LNCaP clone FGC (cell line): ENCODE results near the gene CKMT1A.
"Not testable (repeated sequence)": the region's sequence is repeated elsewhere in the genome, so short reads cannot be mapped to it uniquely, and the experiment has no call there.

Experiments
- DNase-seq: peaks from one replicate; pipeline ENCODE4 v3.0.0-alpha.2; 2011; ENCODE audit warnings: low read depth
- H3K4me3 ChIP-seq: 2 replicates; pipeline ENCODE4 v1.5.1; 2011; ENCODE audit warnings: mild to moderate bottlenecking, low read depth, low read length, control low read depth
- TF ChIP-seq, protein P1 (sequence below): IDR thresholded peaks from 2 replicates; pipeline ENCODE4 v1.5.1; 2012; ENCODE audit warnings: mild to moderate bottlenecking; ENCODE audit not compliant: control insufficient read depth, insufficient read depth; ENCODE audit errors: extremely low read depth

CKMT1A gene

DNA sequence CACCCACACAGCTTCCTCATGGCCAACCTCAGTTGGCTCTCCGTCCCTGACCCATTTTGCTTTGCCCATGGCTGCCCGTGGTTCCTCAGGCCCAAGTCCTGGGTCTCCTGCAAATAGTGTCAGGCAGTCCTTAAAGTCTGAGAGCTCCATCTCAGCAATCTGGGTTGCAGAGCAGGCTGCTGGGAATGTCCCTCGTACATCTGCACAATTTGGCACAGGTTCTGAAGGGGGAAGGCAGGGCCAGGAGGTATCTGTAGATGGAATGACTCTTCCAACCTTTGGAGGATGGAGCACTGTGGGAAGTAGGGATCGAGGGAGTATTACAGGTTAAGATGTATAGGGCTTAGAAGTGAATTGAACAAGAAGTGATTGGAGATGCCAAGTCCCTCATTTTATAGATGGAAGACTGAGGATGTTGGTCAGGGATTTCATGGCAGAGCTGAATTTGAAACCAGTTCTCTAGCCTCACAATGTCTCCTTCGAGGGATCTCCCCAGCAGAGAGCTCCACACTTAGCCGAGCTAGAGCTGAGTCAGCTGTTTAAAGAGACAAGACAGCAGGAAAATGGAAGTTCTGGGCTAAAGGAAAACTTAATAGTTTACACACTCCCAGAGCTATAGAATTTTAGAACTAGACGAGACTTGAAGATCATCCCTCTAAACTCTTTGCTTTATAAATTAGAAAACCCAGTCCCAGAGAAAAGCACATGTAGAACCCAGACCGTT is 9.2 kb downstream of the CKMT1A start:
- H3K4me3 ChIP-seq = no peak overlapping the region
- TF ChIP-seq, protein P1, sequence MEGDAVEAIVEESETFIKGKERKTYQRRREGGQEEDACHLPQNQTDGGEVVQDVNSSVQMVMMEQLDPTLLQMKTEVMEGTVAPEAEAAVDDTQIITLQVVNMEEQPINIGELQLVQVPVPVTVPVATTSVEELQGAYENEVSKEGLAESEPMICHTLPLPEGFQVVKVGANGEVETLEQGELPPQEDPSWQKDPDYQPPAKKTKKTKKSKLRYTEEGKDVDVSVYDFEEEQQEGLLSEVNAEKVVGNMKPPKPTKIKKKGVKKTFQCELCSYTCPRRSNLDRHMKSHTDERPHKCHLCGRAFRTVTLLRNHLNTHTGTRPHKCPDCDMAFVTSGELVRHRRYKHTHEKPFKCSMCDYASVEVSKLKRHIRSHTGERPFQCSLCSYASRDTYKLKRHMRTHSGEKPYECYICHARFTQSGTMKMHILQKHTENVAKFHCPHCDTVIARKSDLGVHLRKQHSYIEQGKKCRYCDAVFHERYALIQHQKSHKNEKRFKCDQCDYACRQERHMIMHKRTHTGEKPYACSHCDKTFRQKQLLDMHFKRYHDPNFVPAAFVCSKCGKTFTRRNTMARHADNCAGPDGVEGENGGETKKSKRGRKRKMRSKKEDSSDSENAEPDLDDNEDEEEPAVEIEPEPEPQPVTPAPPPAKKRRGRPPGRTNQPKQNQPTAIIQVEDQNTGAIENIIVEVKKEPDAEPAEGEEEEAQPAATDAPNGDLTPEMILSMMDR = no peak
- no peak for DNase-seq

DNA sequence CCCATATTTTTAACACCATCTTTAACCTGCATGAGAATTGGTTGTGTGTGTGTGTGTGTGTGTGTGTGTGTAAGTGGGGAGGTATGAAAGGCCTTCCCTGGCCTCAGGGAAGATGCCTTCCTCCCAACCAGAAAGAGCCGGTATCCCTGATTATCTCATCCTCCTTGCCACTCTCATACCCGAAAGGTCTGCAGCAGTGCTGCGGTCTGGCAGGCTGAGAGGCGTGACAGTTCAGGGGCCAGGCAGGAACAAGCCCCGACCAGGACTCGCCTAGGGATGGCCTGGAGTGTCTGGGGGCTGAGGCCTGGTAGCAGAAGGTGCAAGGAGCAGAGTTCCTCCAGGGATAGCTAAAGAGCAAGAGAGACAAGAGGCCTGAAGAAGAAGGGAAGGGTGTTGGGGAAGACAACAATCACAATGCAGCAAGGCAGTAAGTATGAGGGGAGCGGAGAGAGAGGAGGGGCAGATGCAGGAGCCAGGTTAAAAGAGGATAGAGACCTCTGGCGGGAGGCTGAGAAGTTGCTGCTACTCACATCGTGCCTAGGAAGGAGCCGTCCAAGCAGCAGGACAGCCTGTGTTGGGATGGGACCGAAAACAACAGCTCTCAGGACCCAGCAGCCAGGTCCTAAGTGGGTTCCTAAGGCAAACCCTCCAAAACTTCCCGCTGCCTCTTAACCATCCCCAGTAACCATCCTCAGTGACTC is 16.9 kb downstream of the CKMT1A start:
- not testable (repeated sequence) for DNase-seq, H3K4me3 ChIP-seq

DNA sequence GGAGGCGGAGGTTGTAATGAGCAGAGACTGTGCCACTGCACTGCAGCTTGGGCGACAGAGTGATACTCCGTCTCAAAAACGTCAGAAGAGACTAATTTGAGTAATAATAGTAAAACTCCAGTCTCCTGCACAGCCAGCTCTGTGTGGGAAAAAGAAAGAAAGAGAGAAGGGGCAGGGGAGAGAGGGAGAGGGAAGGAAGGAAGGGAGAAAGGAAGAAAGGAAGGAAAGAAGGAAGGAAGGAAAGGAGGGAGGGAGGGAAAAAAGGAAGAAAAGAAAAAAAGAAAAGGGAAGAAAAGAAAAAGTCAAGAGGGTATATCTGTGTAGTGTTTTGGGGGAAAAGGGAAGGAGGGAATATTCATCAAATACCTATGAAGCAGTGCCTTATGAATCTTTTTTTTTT is 29.5 kb downstream of the CKMT1A start:
- TF ChIP-seq, protein P1 = no peak
- no peak for DNase-seq

DNA sequence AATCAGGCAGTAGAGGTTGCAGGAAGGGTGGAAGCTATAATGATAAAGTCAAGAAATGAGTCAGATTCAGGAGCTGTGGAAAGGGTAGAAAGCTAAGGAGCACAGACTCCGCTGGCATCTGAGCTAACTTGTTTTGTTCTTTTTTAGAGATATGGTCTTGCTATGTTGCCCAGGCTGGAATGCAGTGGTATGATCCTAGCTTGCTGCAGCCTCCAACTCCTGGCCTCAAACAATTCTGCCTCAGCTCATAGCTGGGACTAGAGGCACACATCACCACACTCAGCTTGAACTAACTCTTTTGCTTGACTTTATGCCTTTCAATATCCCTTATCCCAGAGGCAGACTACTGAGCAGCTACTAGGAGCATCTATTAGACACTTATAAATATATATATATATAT is 32.6 kb downstream of the CKMT1A start:
- DNase-seq = not testable (repeated sequence)

More for the DNA sequence above, 29.5 kb downstream of the CKMT1A start:
- H3K4me3 ChIP-seq = no peak overlapping the region

DNA sequence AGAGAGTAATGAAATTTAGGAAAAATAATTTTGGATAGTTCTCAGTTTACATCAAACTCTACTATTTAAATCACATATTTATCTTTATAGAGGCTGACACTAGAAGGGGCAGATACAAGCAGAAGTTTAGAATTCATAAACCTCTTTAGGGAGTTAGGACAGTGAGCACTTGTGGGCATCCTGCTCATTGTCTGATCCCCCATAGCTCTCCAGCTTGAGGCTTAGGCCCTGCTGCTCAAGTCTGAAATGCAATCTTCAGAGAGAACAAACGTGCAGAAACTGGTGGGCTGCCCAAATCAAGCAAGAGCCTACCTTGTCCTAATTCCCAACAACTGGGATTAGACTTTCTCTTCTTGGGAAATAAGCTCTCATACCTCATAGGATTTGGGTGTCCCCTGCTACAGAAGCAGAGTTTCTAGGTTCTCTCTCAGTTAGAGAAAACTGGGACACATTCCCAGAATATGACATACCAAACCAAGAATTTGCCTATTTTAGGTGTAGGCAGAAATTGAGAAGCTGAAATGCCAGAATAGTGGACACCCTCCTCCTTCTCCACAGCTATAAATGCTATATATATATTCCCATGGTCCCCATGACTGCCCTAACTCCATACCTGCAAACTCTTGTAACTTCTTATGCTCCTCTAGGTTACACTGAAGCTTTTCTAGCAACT is 34.5 kb downstream of the CKMT1A start:
- DNase-seq, H3K4me3 ChIP-seq: not testable (repeated sequence)

More for the DNA sequence above, 32.6 kb downstream of the CKMT1A start:
- not testable (repeated sequence) for H3K4me3 ChIP-seq

DNA sequence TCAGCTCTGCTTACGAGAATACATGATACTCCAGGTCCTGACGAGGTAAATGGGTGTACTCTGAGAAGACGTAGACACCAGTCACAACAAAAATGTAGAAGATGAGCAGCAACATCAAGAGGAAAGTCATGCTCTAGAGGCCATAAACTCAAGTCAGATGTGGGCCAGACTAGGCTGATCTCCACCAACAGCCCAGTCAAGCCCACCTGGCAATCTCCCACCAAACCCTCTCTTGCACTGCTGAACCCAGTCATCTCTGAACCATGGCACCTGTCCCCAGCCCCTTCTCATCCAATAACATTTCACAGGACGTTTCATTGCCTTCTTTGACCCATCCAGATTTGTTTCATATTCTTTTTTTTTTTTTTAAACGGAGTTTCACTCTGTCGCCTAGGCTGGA is 41.8 kb downstream of the CKMT1A start:
- TF ChIP-seq, protein P1 = no peak
- DNase-seq = no peak
- H3K4me3 ChIP-seq = no peak overlapping the region

DNA sequence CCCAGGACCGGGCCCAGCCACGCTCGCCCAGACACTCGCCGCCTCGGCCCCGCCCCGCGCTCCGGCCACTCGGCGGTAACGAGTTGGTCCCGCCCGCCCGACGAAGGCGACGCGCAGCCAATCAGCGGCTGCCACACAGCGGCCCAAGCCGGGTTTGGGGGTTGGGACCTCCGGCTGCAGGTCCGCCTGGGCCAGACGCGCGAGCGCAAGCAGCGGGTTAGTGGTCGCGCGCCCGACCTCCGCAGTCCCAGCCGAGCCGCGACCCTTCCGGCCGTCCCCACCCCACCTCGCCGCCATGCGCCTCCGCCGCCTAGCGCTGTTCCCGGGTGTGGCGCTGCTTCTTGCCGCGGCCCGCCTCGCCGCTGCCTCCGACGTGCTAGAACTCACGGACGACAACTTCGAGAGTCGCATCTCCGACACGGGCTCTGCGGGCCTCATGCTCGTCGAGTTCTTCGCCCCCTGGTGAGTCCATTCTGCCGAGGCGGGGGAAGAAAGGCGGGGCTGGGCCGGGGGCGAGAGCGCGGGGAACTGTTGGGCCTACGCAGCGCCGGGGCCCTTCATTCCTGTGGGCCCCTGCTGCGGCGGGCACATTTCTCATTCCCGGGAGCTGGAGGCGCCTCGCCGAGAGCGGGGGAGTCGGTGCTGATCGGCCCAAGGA is 52.7 kb downstream of the CKMT1A start, which contains the start of gene PDIA3:
Gene PDIA3 (plus strand): TSS at position 194 of the 658 bp plus-strand sequence. CDS start 102 bp downstream, at position 296.
- peak within 1 kb of the TSS; percentile 83 for H3K4me3 ChIP-seq
- DNase-seq = peak; percentile 61

DNA sequence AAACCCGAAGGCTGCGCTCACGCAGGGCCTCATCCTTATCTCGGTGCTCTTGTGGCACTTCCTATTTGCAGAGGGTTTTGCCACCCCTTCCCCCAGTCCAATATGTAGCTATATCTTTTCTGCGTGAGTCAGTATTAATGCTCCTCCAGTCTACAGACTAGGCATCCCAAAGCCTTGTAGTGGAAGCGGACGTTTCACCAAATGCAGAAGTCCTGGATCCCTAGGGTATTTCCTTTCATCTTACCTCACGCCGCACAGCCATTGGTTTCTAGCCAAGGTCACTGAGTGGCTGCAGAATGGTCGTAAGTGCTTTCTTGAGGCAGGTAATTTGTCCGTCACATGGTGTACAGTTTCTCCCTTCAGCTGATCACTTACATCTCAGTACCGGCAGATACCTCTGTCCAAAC is 53.2 kb downstream of the CKMT1A start:
- H3K4me3 ChIP-seq = peak overlapping the region; percentile 83
- DNase-seq = peak; percentile 31

DNA sequence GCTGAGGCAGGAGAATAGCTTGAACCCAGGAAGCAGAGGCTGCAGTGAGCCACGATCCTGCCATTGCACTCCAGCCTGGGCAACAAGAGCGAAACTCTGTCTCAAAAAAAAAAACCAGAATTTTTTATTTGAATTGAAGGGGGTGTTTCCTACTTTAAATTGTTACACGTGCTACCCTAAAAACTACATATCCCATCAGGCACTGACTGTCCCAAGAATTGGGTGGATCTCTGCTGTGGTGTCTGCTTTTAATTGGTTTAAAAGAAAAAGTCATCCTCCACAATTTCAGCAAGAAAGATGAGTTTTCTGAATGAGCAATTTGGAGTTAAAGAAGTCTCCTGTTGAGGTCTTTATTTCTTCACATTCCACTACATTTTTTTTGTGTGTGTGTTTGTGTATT is 54.7 kb downstream of the CKMT1A start:
- DNase-seq = no peak
- peak overlapping the region; percentile 83 for H3K4me3 ChIP-seq
- TF ChIP-seq, protein P1 = no peak
